ENCODE measurements around the gene SLC35F1. TPM values are rescaled to one million over a fixed set of nuclear protein-coding genes. Genes with fewer than 3 reads are reported as not detected.

The SLC35F1 gene
- total RNA-seq, 2 donors from 2014 or later: 1.1 to 1.3 TPM

DNA sequence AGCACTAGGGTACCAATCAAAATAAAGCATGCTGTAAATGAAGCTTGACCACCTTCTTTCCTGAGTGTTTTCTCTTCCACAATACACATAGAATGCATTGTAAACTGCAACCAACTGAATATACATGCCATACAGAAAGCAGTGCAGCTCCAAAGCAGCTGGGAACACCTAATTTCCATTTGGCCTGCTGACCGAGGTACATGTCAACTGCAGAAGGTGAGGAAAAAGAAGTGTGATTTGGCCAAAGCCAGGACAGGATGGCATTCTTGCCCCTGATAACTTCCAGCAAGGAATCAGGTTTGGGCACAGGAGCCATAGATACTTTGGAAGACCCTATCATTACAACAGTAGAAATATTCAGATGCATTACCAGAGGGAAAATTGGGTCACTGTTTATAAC lies 258.4 kb downstream of the SLC35F1 start:
- TF ChIP-seq CTCF (IDR thresholded peaks at IDR 0.05): no peak
- Histone ChIP-seq H3K4me1 (no peaks in the 10 kb centered on the region), H3K27me3 (no peaks in the 10 kb centered on the region), H3K36me3 (no peaks in the 10 kb centered on the region), H3K27ac (no peak overlapping the region), H3K9me3 (no peaks in the 10 kb centered on the region), H3K4me3 (no peak overlapping the region)
- DNase-seq (ENCODE audit: low spot score): no peak

GRCh38 chr6:118168421-118168820 lies 261.4 kb downstream of the SLC35F1 start:
- no peak overlapping the region for H3K27ac ChIP-seq
- H3K9me3 ChIP-seq: peaks cover 0 to 2% of the 10 kb centered on the region in 2 donors
- H3K4me3 ChIP-seq: no peak overlapping the region
- H3K27me3 ChIP-seq: no peaks in the 10 kb centered on the region
- no peaks in the 10 kb centered on the region for H3K36me3 ChIP-seq
- H3K4me1 ChIP-seq: no peaks in the 10 kb centered on the region
- no peak for DNase-seq (ENCODE audit: low spot score)
- no peak for TF ChIP-seq CTCF (IDR thresholded peaks at IDR 0.05)

DNA sequence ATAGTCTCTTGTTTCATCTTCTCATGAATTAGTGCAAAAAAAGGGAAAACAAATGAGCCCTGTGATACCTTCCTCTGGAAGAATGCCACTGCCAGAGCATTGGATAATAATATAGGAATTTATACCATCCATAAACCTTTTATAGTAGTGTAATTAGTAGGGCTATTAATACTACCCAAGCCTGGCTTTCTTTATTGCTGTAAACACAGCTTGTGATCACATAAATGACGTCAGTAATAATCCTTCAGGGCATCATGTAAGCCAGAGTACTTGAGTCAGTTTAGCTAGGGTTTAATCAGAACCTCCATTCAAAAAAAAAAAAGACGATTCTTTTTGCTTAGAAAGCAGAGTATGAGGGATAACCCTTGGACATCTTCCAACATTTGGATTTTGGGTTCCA lies 264.8 kb downstream of the SLC35F1 start:
- Histone ChIP-seq H3K4me3 (no peak overlapping the region), H3K4me1 (no peaks in the 10 kb centered on the region), H3K9me3 (peaks cover 0 to 21% of the 10 kb centered on the region in 2 donors), H3K27ac (no peak overlapping the region), H3K27me3 (no peaks in the 10 kb centered on the region), H3K36me3 (no peaks in the 10 kb centered on the region)
- no peak for DNase-seq (ENCODE audit: low spot score)
- TF ChIP-seq CTCF (IDR thresholded peaks at IDR 0.05): no peak

DNA sequence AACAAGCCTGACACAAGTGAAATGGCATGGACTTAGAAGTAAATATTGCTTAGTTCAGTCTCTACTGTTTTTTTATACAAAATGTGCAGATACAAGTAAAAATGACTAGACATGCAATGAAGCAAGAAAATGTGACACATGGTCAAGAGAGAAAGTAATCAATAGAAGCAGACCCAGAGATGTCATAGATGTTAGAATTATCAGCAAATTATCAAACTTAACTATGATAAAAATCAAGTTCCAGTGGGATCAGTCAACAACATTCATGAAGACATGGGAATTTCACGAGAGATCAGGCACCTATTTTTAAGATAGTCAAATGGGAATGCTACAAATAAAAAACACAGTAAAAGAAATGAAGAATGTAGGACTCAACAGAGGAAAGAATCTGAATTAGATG lies 267.0 kb downstream of the SLC35F1 start:
- H3K27ac ChIP-seq: no peak overlapping the region
- no peak for DNase-seq (ENCODE audit: low spot score)
- no peaks in the 10 kb centered on the region for H3K27me3 ChIP-seq
- H3K4me3 ChIP-seq: no peak overlapping the region
- TF ChIP-seq CTCF (IDR thresholded peaks at IDR 0.05): no peak
- no peaks in the 10 kb centered on the region for H3K4me1 ChIP-seq
- H3K9me3 ChIP-seq: peaks cover 0 to 21% of the 10 kb centered on the region in 2 donors
- no peaks in the 10 kb centered on the region for H3K36me3 ChIP-seq

- no peak for TF ChIP-seq CTCF (IDR thresholded peaks at IDR 0.05)
- H3K4me1 ChIP-seq: no peaks in the 10 kb centered on the region
- no peaks in the 10 kb centered on the region for H3K27me3 ChIP-seq
- peaks cover 0 to 21% of the 10 kb centered on the region in 2 donors for H3K9me3 ChIP-seq
- no peak overlapping the region for H3K27ac ChIP-seq
- DNase-seq (ENCODE audit: low spot score): no peak
- H3K4me3 ChIP-seq: no peak overlapping the region
- H3K36me3 ChIP-seq: no peaks in the 10 kb centered on the region
Observed at GRCh38 chr6:118177720-118178119, 270.7 kb downstream of the SLC35F1 start.

DNA sequence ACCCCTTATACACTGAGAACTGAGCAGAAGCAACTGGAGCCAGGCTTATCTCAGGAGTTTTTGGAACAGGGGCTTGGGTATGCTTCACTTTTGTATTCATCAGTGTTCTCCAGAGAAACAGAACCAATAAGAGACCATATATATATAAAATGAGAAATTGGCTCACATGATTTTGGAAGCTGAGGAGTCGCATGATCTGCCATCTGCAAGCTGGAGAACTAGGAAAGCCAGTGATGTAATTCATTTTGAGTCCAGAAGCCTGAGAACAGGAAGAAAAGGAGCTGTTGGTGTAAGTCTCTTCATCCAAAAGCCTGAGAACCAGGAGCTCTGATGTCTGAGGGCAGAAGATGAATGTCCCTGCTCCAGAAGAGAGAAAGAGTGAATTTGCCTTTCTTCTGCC lies 272.0 kb downstream of the SLC35F1 start:
- DNase-seq (ENCODE audit: low spot score): no peak
- Histone ChIP-seq H3K36me3 (no peaks in the 10 kb centered on the region), H3K4me3 (no peak overlapping the region), H3K4me1 (no peaks in the 10 kb centered on the region), H3K9me3 (peaks cover 0 to 13% of the 10 kb centered on the region in 2 donors), H3K27ac (no peak overlapping the region), H3K27me3 (no peaks in the 10 kb centered on the region)
- no peak for TF ChIP-seq CTCF (IDR thresholded peaks at IDR 0.05)
